Stimulated activated CD8-positive, alpha-beta memory T cell treated with anti-CD3 and anti-CD28 coated beads, Interleukin-15, amount 100 ng/mL, for 48 hours (primary cell): Measurements from ENCODE around the gene YLPM1.

ENCODE experiments used
- DNase-seq, 2 donors: peaks; one replicate each; pipeline ENCODE4 v3.0.0-alpha.2; 2020; ENCODE audit warnings: low read depth in 2 of 2

Gene YLPM1

GRCh38 chr14:74875941-74876913 lies 113.1 kb downstream of the YLPM1 start, which contains the start of gene PROX2:
TSS of gene PROX2 (minus strand) at chr14:74876145. CDS start at chr14:74863834, 12,311 bp downstream.
- peak in 1 of 2 donors; percentile 9 for DNase-seq

GRCh38 chr14:74879427-74880182 lies 116.5 kb downstream of the YLPM1 start:
- no peak for DNase-seq

DNA sequence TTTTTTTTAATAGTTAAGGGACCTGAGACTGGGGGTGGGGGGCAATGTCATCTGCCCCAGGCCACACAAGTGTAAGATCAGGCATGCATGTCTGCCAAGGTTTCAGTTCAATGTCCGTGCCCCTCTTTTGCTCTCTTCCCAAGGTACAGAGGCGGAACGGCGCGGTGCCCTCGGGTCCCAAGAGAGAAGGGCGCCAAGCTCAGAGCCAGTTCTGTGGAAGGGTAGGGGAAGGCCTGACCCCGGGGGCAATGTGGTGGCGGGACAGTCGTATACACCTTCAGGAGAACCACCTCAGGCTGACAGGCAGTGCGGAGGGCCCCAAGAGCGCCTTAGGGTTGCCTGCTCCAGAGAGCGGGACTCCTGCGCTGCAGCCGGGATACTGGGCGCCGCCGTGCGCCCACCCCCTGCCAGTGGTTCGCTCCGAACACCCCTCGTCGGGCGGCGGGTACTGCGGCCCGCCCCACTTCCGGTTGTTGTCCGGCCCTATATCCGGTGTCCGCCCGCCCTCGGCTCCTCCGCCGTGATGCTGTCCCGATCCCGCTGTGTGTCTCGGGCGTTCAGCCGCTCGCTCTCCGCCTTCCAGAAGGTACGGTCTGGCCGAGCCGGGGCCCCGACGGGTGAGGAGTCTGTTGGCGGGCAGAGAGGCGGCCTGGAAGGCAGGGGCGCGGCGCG lies 118.5 kb downstream of the YLPM1 start, which contains the start of gene DLST:
DLST (plus strand) TSS at position 486 of the 672 bp plus-strand sequence; CDS start at position 524, 38 bp downstream.
- peak; percentile 78 to 81 for DNase-seq

GRCh38 chr14:74882103-74882920 lies 119.2 kb downstream of the YLPM1 start:
- peak; percentile 20 to 26 for DNase-seq
